MM.1S (cell line): ENCODE data around the gene TRIM38.
"Not testable (repeated sequence)": the region's sequence is repeated elsewhere in the genome, so short reads cannot be mapped to it uniquely, and the experiment has no call there.

ENCODE experiments used
- DNase-seq: peaks from one replicate; pipeline ENCODE4 v3.0.0-alpha.2; 2015
- H2AFZ ChIP-seq: fragments of 300-600 bp; sonication (generic); 2 replicates; pipeline ENCODE4 v1.6.0; 2016; ENCODE audit warnings: antibody characterized with exemption, low read length
- H3F3A ChIP-seq: fragments of 300-600 bp; sonication (generic); 2 replicates; pipeline ENCODE4 v1.6.1; 2016; ENCODE audit warnings: mild to moderate bottlenecking, antibody characterized with exemption, low read length, moderate library complexity, mixed read lengths; ENCODE audit not compliant: insufficient read depth
- H3K27ac ChIP-seq: fragments of 300-600 bp; sonication (generic); 2 replicates; pipeline ENCODE4 v1.5.1; 2016; ENCODE audit warnings: mild to moderate bottlenecking, low read length
- H3K27me3 ChIP-seq: fragments of 300-600 bp; sonication (generic); replicated peaks from 2 replicates; pipeline ENCODE4 v1.6.0; 2016; ENCODE audit warnings: low read length; ENCODE audit not compliant: insufficient read depth
- H3K36me3 ChIP-seq: fragments of 300-600 bp; sonication (generic); replicated peaks from 2 replicates; pipeline ENCODE4 v1.6.1; 2016; ENCODE audit warnings: mild to moderate bottlenecking, low read length, mixed read lengths; ENCODE audit not compliant: insufficient read depth
- H3K4me1 ChIP-seq: fragments of 300-600 bp; sonication (generic); 2 replicates; pipeline ENCODE4 v1.6.1; 2016; ENCODE audit warnings: low read length, mixed read lengths
- H3K4me2 ChIP-seq: fragments of 300-600 bp; sonication (generic); 2 replicates; pipeline ENCODE4 v1.6.0; 2016; ENCODE audit warnings: low read depth, low read length
- H3K4me3 ChIP-seq: fragments of 300-600 bp; sonication (generic); 2 replicates; pipeline ENCODE4 v1.5.1; 2016; ENCODE audit warnings: low read length, mixed read lengths
- H3K79me2 ChIP-seq: fragments of 300-600 bp; sonication (generic); 2 replicates; pipeline ENCODE4 v1.6.1; 2016; ENCODE audit warnings: mixed run types, low read length, mixed read lengths
- H3K9ac ChIP-seq: fragments of 300-600 bp; sonication (generic); 2 replicates; pipeline ENCODE4 v1.6.1; 2016; ENCODE audit warnings: low read length, mixed read lengths
- H3K9me2 ChIP-seq: fragments of 300-600 bp; sonication (generic); replicated peaks from 2 replicates; pipeline ENCODE4 v1.6.1; 2016; ENCODE audit warnings: mild to moderate bottlenecking, low read length, mixed read lengths; ENCODE audit not compliant: insufficient read depth
- H3K9me3 ChIP-seq: fragments of 300-600 bp; sonication (generic); replicated peaks from 2 replicates; pipeline ENCODE4 v1.6.1; 2016; ENCODE audit warnings: mild to moderate bottlenecking, low read length, mixed read lengths; ENCODE audit not compliant: insufficient read depth
- H4K20me1 ChIP-seq: fragments of 300-600 bp; sonication (generic); 2 replicates; pipeline ENCODE4 v1.6.1; 2016; ENCODE audit warnings: mild to moderate bottlenecking, low read length, moderate library complexity, mixed read lengths; ENCODE audit not compliant: insufficient read depth
- EZH2 ChIP-seq: fragments of 300-600 bp; sonication (generic); optimal IDR thresholded peaks from 2 replicates; pipeline ENCODE3; 2017; ENCODE audit warnings: low read depth, mild to moderate bottlenecking, antibody characterized with exemption, low read length, mixed read lengths
- EZH2phosphoT487 ChIP-seq: fragments of 300-600 bp; sonication (generic); IDR thresholded peaks from 2 replicates; pipeline ENCODE4 v1.6.1; 2018; ENCODE audit warnings: antibody characterized with exemption, low read length
- TF ChIP-seq, protein P1 (sequence below): fragments of 300-600 bp; sonication (generic); IDR thresholded peaks from 2 replicates; pipeline ENCODE4 v1.5.1; 2016; ENCODE audit warnings: antibody characterized with exemption, low read length, mixed read lengths

Gene TRIM38

DNA sequence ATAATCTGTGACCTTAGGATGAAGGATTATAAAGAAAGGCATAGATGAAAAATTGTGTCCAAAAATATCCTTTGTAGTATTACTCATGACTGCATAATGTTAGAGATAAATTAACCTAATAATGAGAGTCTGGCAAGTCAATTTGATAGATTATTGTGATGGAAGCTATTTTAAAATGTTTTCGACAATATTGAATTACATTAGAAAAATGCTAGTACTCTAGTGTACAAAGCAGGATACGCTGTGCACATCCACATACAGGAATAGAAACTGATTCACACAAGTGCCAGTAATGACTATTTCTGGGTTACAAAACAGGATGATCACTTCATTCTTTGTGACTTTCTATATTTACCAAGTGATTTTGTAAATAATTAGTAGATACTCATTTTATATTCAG is 35.4 kb upstream of the TRIM38 start:
- Histone ChIP-seq H3K4me3 (no peak overlapping the region), H3K4me2 (no peak overlapping the region), H3K27me3 (no peaks in the 10 kb centered on the region), H3F3A (no peaks in the 10 kb centered on the region), H3K79me2 (no peaks in the 10 kb centered on the region), H3K9ac (no peak overlapping the region), H3K27ac (no peak overlapping the region), H3K9me3 (no peaks in the 10 kb centered on the region), H2AFZ (no peak overlapping the region), H4K20me1 (no peaks in the 10 kb centered on the region), H3K36me3 (no peaks in the 10 kb centered on the region), H3K9me2 (no peaks in the 10 kb centered on the region), H3K4me1 (no peaks in the 10 kb centered on the region)
- DNase-seq: no peak
- TF ChIP-seq EZH2 (no peak), EZH2phosphoT487 (no peak)
- TF ChIP-seq, protein P1, sequence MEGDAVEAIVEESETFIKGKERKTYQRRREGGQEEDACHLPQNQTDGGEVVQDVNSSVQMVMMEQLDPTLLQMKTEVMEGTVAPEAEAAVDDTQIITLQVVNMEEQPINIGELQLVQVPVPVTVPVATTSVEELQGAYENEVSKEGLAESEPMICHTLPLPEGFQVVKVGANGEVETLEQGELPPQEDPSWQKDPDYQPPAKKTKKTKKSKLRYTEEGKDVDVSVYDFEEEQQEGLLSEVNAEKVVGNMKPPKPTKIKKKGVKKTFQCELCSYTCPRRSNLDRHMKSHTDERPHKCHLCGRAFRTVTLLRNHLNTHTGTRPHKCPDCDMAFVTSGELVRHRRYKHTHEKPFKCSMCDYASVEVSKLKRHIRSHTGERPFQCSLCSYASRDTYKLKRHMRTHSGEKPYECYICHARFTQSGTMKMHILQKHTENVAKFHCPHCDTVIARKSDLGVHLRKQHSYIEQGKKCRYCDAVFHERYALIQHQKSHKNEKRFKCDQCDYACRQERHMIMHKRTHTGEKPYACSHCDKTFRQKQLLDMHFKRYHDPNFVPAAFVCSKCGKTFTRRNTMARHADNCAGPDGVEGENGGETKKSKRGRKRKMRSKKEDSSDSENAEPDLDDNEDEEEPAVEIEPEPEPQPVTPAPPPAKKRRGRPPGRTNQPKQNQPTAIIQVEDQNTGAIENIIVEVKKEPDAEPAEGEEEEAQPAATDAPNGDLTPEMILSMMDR: no peak

GRCh38 chr6:25927756-25928216 is 34.8 kb upstream of the TRIM38 start:
- Histone ChIP-seq H3K4me2 (no peak overlapping the region), H3K9me2 (no peaks in the 10 kb centered on the region), H4K20me1 (no peaks in the 10 kb centered on the region), H3F3A (no peaks in the 10 kb centered on the region), H3K9me3 (no peaks in the 10 kb centered on the region), H3K4me1 (no peaks in the 10 kb centered on the region), H3K9ac (no peak overlapping the region), H3K27me3 (no peaks in the 10 kb centered on the region), H3K27ac (no peak overlapping the region), H3K79me2 (no peaks in the 10 kb centered on the region), H3K4me3 (no peak overlapping the region), H2AFZ (no peak overlapping the region), H3K36me3 (no peaks in the 10 kb centered on the region)
- TF ChIP-seq EZH2 (no peak), EZH2phosphoT487 (no peak)
- TF ChIP-seq, protein P1: no peak
- DNase-seq: no peak

DNA sequence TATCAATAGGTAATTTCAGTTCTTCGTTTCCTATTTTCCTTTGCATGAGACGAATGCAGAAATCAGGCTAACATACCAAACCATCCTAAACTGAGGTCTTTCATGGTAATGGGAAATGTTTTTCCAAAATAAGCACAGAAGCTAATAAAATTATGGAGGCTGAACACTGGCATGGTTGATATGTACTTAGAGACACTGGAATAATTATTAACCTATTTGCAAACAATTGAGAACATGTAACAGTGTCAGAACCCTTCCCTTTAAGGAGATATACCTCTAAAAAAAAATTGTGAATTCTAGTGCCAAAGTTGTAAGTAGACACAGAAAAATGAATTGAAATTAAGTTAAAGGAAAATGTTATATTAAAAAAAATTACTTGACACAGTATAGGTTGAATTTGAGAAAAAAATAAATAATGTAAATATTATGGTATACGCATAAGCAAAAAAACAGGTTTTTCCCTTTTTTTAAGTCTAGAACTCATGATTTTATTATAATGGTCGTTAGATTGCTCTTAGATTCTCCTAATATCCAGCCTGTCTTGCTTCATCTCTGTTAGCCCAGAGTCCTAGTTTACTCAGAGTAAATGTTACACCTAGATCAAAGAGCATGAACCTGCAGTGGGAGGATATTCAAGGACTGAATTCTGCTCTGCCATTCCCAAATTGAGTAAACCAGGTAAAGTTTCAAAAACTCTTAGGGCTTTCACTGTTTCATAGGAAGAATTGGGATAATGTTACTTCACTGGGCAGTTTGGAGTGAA is 33.9 kb upstream of the TRIM38 start:
- Histone ChIP-seq H3K4me2 (no peak overlapping the region), H4K20me1 (no peaks in the 10 kb centered on the region), H3K36me3 (no peaks in the 10 kb centered on the region), H3K79me2 (no peaks in the 10 kb centered on the region), H3K4me1 (no peaks in the 10 kb centered on the region), H3F3A (no peaks in the 10 kb centered on the region), H3K9me3 (no peaks in the 10 kb centered on the region), H2AFZ (no peak overlapping the region), H3K27ac (no peak overlapping the region), H3K4me3 (no peak overlapping the region), H3K9me2 (no peaks in the 10 kb centered on the region), H3K27me3 (no peaks in the 10 kb centered on the region), H3K9ac (no peak overlapping the region)
- no peak for DNase-seq
- TF ChIP-seq, protein P1: no peak
- TF ChIP-seq EZH2 (no peak), EZH2phosphoT487 (no peak)

GRCh38 chr6:25929785-25930184 is 32.8 kb upstream of the TRIM38 start:
- not testable (repeated sequence) for DNase-seq, H3K9me2 ChIP-seq, H3K36me3 ChIP-seq, H3K9me3 ChIP-seq, H3K27ac ChIP-seq, H3F3A ChIP-seq, H3K27me3 ChIP-seq, H3K79me2 ChIP-seq, H4K20me1 ChIP-seq, H3K4me2 ChIP-seq, H3K9ac ChIP-seq, H3K4me3 ChIP-seq, H2AFZ ChIP-seq, H3K4me1 ChIP-seq
